ENCODE results near the gene MYO9A. TPM values are rescaled to one million over a fixed set of nuclear protein-coding genes. Genes with fewer than 3 reads are reported as not detected.

Gene MYO9A
- total RNA-seq, result 39.4 and 50.6 TPM in 2 replicates

- ATAC-seq (ENCODE audit: low read depth), result peak; percentile 74
Measured at GRCh38 chr15:72118017-72118978, at the start of gene MYO9A, which contains the start of gene SENP8. Gene MYO9A (minus strand): TSS chr15:72118150. CDS start chr15:72046563, 71,587 bp downstream. Gene SENP8 (plus strand): TSS chr15:72118403. CDS start chr15:72139624, 21,221 bp downstream.

GRCh38 chr15:72167445-72167844, 49.5 kb upstream of the MYO9A start:
- ChIA-PET POLR2A (no interaction called here), CTCF (no interaction called here)
- peaks cover 6% of the 10 kb centered on the region for H3K27me3 Mint-ChIP-seq
- H3K27ac Mint-ChIP-seq, result no peak overlapping the region
- no peak overlapping the region for H3K4me3 Mint-ChIP-seq
- ATAC-seq (ENCODE audit: low read depth), result no peak
- no peak for TF ChIP-seq CTCF (IDR thresholded peaks at IDR 0.05)
- H3K36me3 Mint-ChIP-seq (ENCODE audit: low read depth), result no peaks in the 10 kb centered on the region
- no peaks in the 10 kb centered on the region for H3K9me3 Mint-ChIP-seq
- intact Hi-C loops (cut with micrococcal nuclease), result no loop called here
- H3K4me1 Mint-ChIP-seq, result no peaks in the 10 kb centered on the region
- DNase-seq, result no peak

More at GRCh38 chr15:72118017-72118978, at the start of gene MYO9A, which contains the start of gene SENP8:
- DNase-seq, result peak; percentile 93
- peak within 1 kb of the TSS; percentile 99 for H3K4me3 Mint-ChIP-seq
- no peaks in the 10 kb centered on the region for H3K9me3 Mint-ChIP-seq
- peaks cover 10% of the 10 kb centered on the region for H3K36me3 Mint-ChIP-seq (ENCODE audit: low read depth)
- no peak for TF ChIP-seq CTCF (IDR thresholded peaks at IDR 0.05)
- POLR2A ChIA-PET, result interaction anchor here (0.6 to 2.0 kb wide), 11 partner anchors 23 to 462 kb away, joined by 3 to 14 read pairs (median 4); partner anchors contain the start of gene PKM
- intact Hi-C loops (cut with micrococcal nuclease), result loop anchor here (1.0 to 5.0 kb wide), 8 partner anchors 110 to 664 kb away; partner anchors contain the start of genes ADPGK, ARIH1, BBS4 and CELF6
- peaks cover 31% of the 10 kb centered on the region for H3K4me1 Mint-ChIP-seq
- H3K27me3 Mint-ChIP-seq, result no peaks in the 10 kb centered on the region
- peak within 1 kb of the TSS; percentile 99 for H3K27ac Mint-ChIP-seq
- CTCF ChIA-PET, result no interaction called here

GRCh38 chr15:72166716-72167417, 48.9 kb upstream of the MYO9A start:
- no peak overlapping the region for H3K27ac Mint-ChIP-seq
- ATAC-seq (ENCODE audit: low read depth) (no peak), DNase-seq (no peak)
- intact Hi-C loops (cut with micrococcal nuclease), result no loop called here
- no peaks in the 10 kb centered on the region for H3K9me3 Mint-ChIP-seq
- no peaks in the 10 kb centered on the region for H3K4me1 Mint-ChIP-seq
- peaks cover 6% of the 10 kb centered on the region for H3K27me3 Mint-ChIP-seq
- no peak for TF ChIP-seq CTCF (IDR thresholded peaks at IDR 0.05)
- CTCF ChIA-PET, result no interaction called here
- H3K36me3 Mint-ChIP-seq (ENCODE audit: low read depth), result no peaks in the 10 kb centered on the region
- POLR2A ChIA-PET, result no interaction called here
- H3K4me3 Mint-ChIP-seq, result no peak overlapping the region

GRCh38 chr15:72163719-72164118, 45.8 kb upstream of the MYO9A start:
- Mint-ChIP-seq H3K9me3 (no peaks in the 10 kb centered on the region), H3K4me1 (no peaks in the 10 kb centered on the region), H3K36me3 (ENCODE audit: low read depth) (no peaks in the 10 kb centered on the region), H3K4me3 (no peak overlapping the region), H3K27me3 (peaks cover 6% of the 10 kb centered on the region), H3K27ac (no peak overlapping the region)
- DNase-seq (no peak), ATAC-seq (ENCODE audit: low read depth) (no peak)
- POLR2A ChIA-PET, result interaction anchor here (0.7 kb wide), 1 partner anchor 256 kb away, joined by 3 read pairs; no protein-coding TSS in a partner anchor
- CTCF ChIA-PET, result no interaction called here
- TF ChIP-seq CTCF (IDR thresholded peaks at IDR 0.05), result no peak
- intact Hi-C loops (cut with micrococcal nuclease), result no loop called here
